Mesenchymal stem cell (in vitro differentiated cells and primary cell): ENCODE data around the gene TNKS1BP1.
A peak's percentile ranks its signal among the peaks of the same experiment; 100 is the strongest.

Source experiments
- DNase-seq: peaks from one replicate; pipeline ENCODE4 v3.0.0-alpha.2; 2013
- H2AFZ ChIP-seq: one replicate; pipeline ENCODE4 v1.6.1; 2013; ENCODE audit warnings: low read depth, mild to moderate bottlenecking, control low read depth, inconsistent platforms, low read length, moderate library complexity
- H2AK5ac ChIP-seq: 2 replicates; pipeline ENCODE4 v1.6.1; 2013; ENCODE audit warnings: low read length, moderate library complexity, mild to moderate bottlenecking, inconsistent platforms; ENCODE audit not compliant: severe bottlenecking
- H2BK120ac ChIP-seq: one replicate; pipeline ENCODE4 v1.6.1; 2013; ENCODE audit warnings: low read depth, mild to moderate bottlenecking, inconsistent platforms, low read length, moderate library complexity
- H2BK12ac ChIP-seq, 2 experiments: one replicate each; pipeline ENCODE4 v1.6.1; 2013; ENCODE audit warnings: inconsistent platforms in 2 of 2, low read length in 2 of 2, mild to moderate bottlenecking in 2 of 2, moderate library complexity in 2 of 2, control low read depth in 1 of 2
- H2BK15ac ChIP-seq: one replicate; pipeline ENCODE4 v1.6.1; 2013; ENCODE audit warnings: mild to moderate bottlenecking, low read depth, inconsistent platforms; ENCODE audit not compliant: poor library complexity, severe bottlenecking
- H2BK5ac ChIP-seq: 2 replicates; pipeline ENCODE4 v1.6.1; 2013; ENCODE audit warnings: low read depth, mild to moderate bottlenecking, low read length, control low read depth, inconsistent platforms; ENCODE audit not compliant: poor library complexity, severe bottlenecking
- H3K14ac ChIP-seq, 2 experiments: one replicate each; pipeline ENCODE4 v1.6.1; 2013; ENCODE audit warnings: inconsistent platforms in 2 of 2, low read length in 2 of 2, control low read depth in 1 of 2, mild to moderate bottlenecking in 1 of 2, moderate library complexity in 1 of 2
- H3K18ac ChIP-seq, 2 experiments: one replicate each; pipeline ENCODE4 v1.6.1; 2013; ENCODE audit warnings: inconsistent platforms in 2 of 2, low read length in 2 of 2, control low read depth in 1 of 2, low read depth in 1 of 2, mild to moderate bottlenecking in 1 of 2
- H3K23ac ChIP-seq, 2 experiments: one replicate each; pipeline ENCODE4 v1.6.1; 2013; ENCODE audit warnings: inconsistent platforms in 2 of 2, low read length in 2 of 2, mild to moderate bottlenecking in 2 of 2, moderate library complexity in 2 of 2, control low read depth in 1 of 2
- H3K27ac ChIP-seq: 2 replicates; pipeline ENCODE4 v1.5.1; 2013; ENCODE audit warnings: mild to moderate bottlenecking, moderate library complexity, low read length, control low read depth, inconsistent platforms; ENCODE audit not compliant: poor library complexity, severe bottlenecking
- H3K27me3 ChIP-seq, 2 experiments: 2 replicates each; pipeline versions ENCODE4 v1.6.1 to v1.7.0; 2013; ENCODE audit warnings: low read length in 2 of 2, mild to moderate bottlenecking in 2 of 2, moderate library complexity in 2 of 2, control low read depth in 1 of 2, inconsistent platforms in 1 of 2; ENCODE audit not compliant: control insufficient read depth in 1 of 2, insufficient read depth in 1 of 2
- H3K36me3 ChIP-seq, 2 experiments: 2 replicates each; pipeline versions ENCODE4 v1.6.1 to v1.7.0; 2013; ENCODE audit warnings: low read length in 2 of 2, control low read depth in 1 of 2, inconsistent platforms in 1 of 2, low read depth in 1 of 2, mild to moderate bottlenecking in 1 of 2; ENCODE audit not compliant: insufficient read depth in 2 of 2, control insufficient read depth in 1 of 2
- H3K4ac ChIP-seq, 2 experiments: one replicate each; pipeline ENCODE4 v1.6.1; 2013; ENCODE audit warnings: inconsistent platforms in 2 of 2, low read length in 2 of 2, mild to moderate bottlenecking in 2 of 2, moderate library complexity in 2 of 2, control low read depth in 1 of 2, low read depth in 1 of 2
- H3K4me1 ChIP-seq: 2 replicates; pipeline ENCODE4 v1.6.1; 2013; ENCODE audit warnings: low read depth, low read length, control low read depth; ENCODE audit not compliant: control insufficient read depth, insufficient read depth
- H3K4me2 ChIP-seq: 2 replicates; pipeline ENCODE4 v1.6.1; 2013; ENCODE audit warnings: low read length, mild to moderate bottlenecking, inconsistent platforms; ENCODE audit not compliant: poor library complexity, severe bottlenecking
- H3K4me3 ChIP-seq, 2 experiments: 2 replicates each; pipeline versions ENCODE4 v1.5.1 to v1.7.0; 2013; ENCODE audit warnings: low read length in 2 of 2, mild to moderate bottlenecking in 2 of 2, control low read depth in 1 of 2, low read depth in 1 of 2; ENCODE audit not compliant: insufficient read depth in 1 of 2
- H3K79me1 ChIP-seq: replicated peaks from 2 replicates; pipeline ENCODE4 v1.6.1; 2013; ENCODE audit warnings: mild to moderate bottlenecking, control low read depth, low read length, inconsistent platforms; ENCODE audit not compliant: poor library complexity, severe bottlenecking
- H3K9ac ChIP-seq: 2 replicates; pipeline ENCODE4 v1.7.0; 2013; ENCODE audit warnings: mild to moderate bottlenecking, low read length, moderate library complexity
- H3K9me3 ChIP-seq: 2 replicates; pipeline ENCODE4 v1.7.0; 2013; ENCODE audit warnings: mild to moderate bottlenecking, low read length; ENCODE audit not compliant: control insufficient read depth
- H4K8ac ChIP-seq: one replicate; pipeline ENCODE4 v1.6.1; 2013; ENCODE audit warnings: inconsistent platforms, mild to moderate bottlenecking, low read length, moderate library complexity
- H4K91ac ChIP-seq: one replicate; pipeline ENCODE4 v1.6.1; 2013; ENCODE audit warnings: mild to moderate bottlenecking, low read length, inconsistent platforms
- WGBS: methylation state at CpG from one replicate; pipeline ENCODE4 v1.1.7; 2013; ENCODE audit warnings: mixed read lengths; 5-methylcytosine and 5-hydroxymethylcytosine counted together

TNKS1BP1 gene

GRCh38 chr11:57303280-57303989 lies 21.3 kb downstream of the TNKS1BP1 start:
- Histone ChIP-seq H3K4ac (no peak overlapping the region), H2BK5ac (no peak overlapping the region), H3K79me1 (peaks cover 46% of the 10 kb centered on the region), H2BK120ac (no peak overlapping the region), H3K18ac (peak overlapping the region in 1 of 2 experiments; percentile 13), H3K27me3 (no peaks in the 10 kb centered on the region), H3K27ac (no peak overlapping the region), H2AFZ (no peak overlapping the region), H3K36me3 (peaks cover 76 to 86% of the 10 kb centered on the region in 2 experiments), H3K4me3 (no peak overlapping the region), H2BK15ac (no peak overlapping the region), H4K8ac (no peak overlapping the region), H3K9ac (peak overlapping the region; percentile 54), H2AK5ac (no peak overlapping the region), H3K23ac (no peak overlapping the region), H2BK12ac (no peak overlapping the region), H3K9me3 (peaks cover 12% of the 10 kb centered on the region), H3K4me1 (peaks cover 30% of the 10 kb centered on the region), H4K91ac (no peak overlapping the region), H3K4me2 (no peak overlapping the region), H3K14ac (no peak overlapping the region)
- 90% methylated on average over 17 of the region's 17 CpGs for WGBS
- DNase-seq, result no peak

- H3K36me3 ChIP-seq, result peaks cover 76 to 86% of the 10 kb centered on the region in 2 experiments
- H3K14ac ChIP-seq, result no peak overlapping the region
- no peak overlapping the region for H3K27ac ChIP-seq
- H2BK12ac ChIP-seq, result no peak overlapping the region
- no peak overlapping the region for H3K4ac ChIP-seq
- no peak overlapping the region for H2BK15ac ChIP-seq
- no peak for DNase-seq
- H2AK5ac ChIP-seq, result no peak overlapping the region
- no peaks in the 10 kb centered on the region for H3K27me3 ChIP-seq
- no peak overlapping the region for H3K23ac ChIP-seq
- H3K9me3 ChIP-seq, result peaks cover 12% of the 10 kb centered on the region
- H4K91ac ChIP-seq, result no peak overlapping the region
- peaks cover 24% of the 10 kb centered on the region for H3K4me1 ChIP-seq
- H4K8ac ChIP-seq, result no peak overlapping the region
- no peak overlapping the region for H3K18ac ChIP-seq
- H3K4me2 ChIP-seq, result no peak overlapping the region
- no peak overlapping the region for H3K4me3 ChIP-seq
- H3K9ac ChIP-seq, result no peak overlapping the region
- no peak overlapping the region for H2AFZ ChIP-seq
- H2BK5ac ChIP-seq, result no peak overlapping the region
- peaks cover 39% of the 10 kb centered on the region for H3K79me1 ChIP-seq
- WGBS, result 97% methylated on average over 15 of the region's 15 CpGs
- no peak overlapping the region for H2BK120ac ChIP-seq
Measured at GRCh38 chr11:57302489-57302888, 22.3 kb downstream of the TNKS1BP1 start.

GRCh38 chr11:57301711-57302423 lies 22.9 kb downstream of the TNKS1BP1 start:
- peaks cover 35% of the 10 kb centered on the region for H3K79me1 ChIP-seq
- peaks cover 77 to 86% of the 10 kb centered on the region in 2 experiments for H3K36me3 ChIP-seq
- 94% methylated on average over 26 of the region's 27 CpGs for WGBS
- no peak overlapping the region for H2BK120ac ChIP-seq
- no peak overlapping the region for H3K4ac ChIP-seq
- no peak overlapping the region for H4K91ac ChIP-seq
- no peak overlapping the region for H3K18ac ChIP-seq
- no peak for DNase-seq
- no peak overlapping the region for H2BK12ac ChIP-seq
- no peak overlapping the region for H2BK15ac ChIP-seq
- no peak overlapping the region for H2AFZ ChIP-seq
- H3K4me3 ChIP-seq, result no peak overlapping the region
- H4K8ac ChIP-seq, result no peak overlapping the region
- H3K4me2 ChIP-seq, result no peak overlapping the region
- no peak overlapping the region for H3K9ac ChIP-seq
- H3K27me3 ChIP-seq, result no peaks in the 10 kb centered on the region
- H3K14ac ChIP-seq, result no peak overlapping the region
- peaks cover 12% of the 10 kb centered on the region for H3K9me3 ChIP-seq
- no peak overlapping the region for H3K23ac ChIP-seq
- no peak overlapping the region for H2BK5ac ChIP-seq
- no peak overlapping the region for H2AK5ac ChIP-seq
- no peak overlapping the region for H3K27ac ChIP-seq
- peaks cover 19% of the 10 kb centered on the region for H3K4me1 ChIP-seq

- H3K9me3 ChIP-seq, result peaks cover 12% of the 10 kb centered on the region
- peaks cover 18% of the 10 kb centered on the region for H3K4me1 ChIP-seq
- H2BK12ac ChIP-seq, result no peak overlapping the region
- H2BK5ac ChIP-seq, result no peak overlapping the region
- H3K4ac ChIP-seq, result no peak overlapping the region
- no peak overlapping the region for H3K4me2 ChIP-seq
- no peak overlapping the region for H2BK15ac ChIP-seq
- no peak overlapping the region for H3K23ac ChIP-seq
- H3K36me3 ChIP-seq, result peaks cover 77 to 91% of the 10 kb centered on the region in 2 experiments
- H3K27ac ChIP-seq, result no peak overlapping the region
- no peak for DNase-seq
- no peaks in the 10 kb centered on the region for H3K27me3 ChIP-seq
- H2AK5ac ChIP-seq, result no peak overlapping the region
- H2AFZ ChIP-seq, result no peak overlapping the region
- no peak overlapping the region for H2BK120ac ChIP-seq
- no peak overlapping the region for H3K4me3 ChIP-seq
- H4K8ac ChIP-seq, result no peak overlapping the region
- peaks cover 35% of the 10 kb centered on the region for H3K79me1 ChIP-seq
- no peak overlapping the region for H3K9ac ChIP-seq
- H3K14ac ChIP-seq, result no peak overlapping the region
- 100% methylated on average over 10 of the region's 10 CpGs for WGBS
- no peak overlapping the region for H3K18ac ChIP-seq
- H4K91ac ChIP-seq, result no peak overlapping the region
Measured at GRCh38 chr11:57300785-57301184, 24.0 kb downstream of the TNKS1BP1 start.
